Ascending aorta (tissue), 2 donors: Measurements from ENCODE around the gene EIF4E1B. TPM values are rescaled to one million over a fixed set of nuclear protein-coding genes. Genes with fewer than 3 reads are reported as not detected.

Source experiments
- DNase-seq, 2 donors: peaks; one replicate each; pipeline ENCODE4 v3.0.0-alpha.2; 2019; ENCODE audit warnings: low spot score in 2 of 2
- H3K27ac ChIP-seq, 2 donors: fragments of 200-600 bp; sonication (generic); one replicate each; pipeline ENCODE4 v1.5.1; 2016 to 2017; ENCODE audit warnings: mild to moderate bottlenecking in 1 of 2
- H3K27me3 ChIP-seq: fragments of 200-600 bp; sonication (generic); one replicate; pipeline ENCODE4 v1.5.1; 2017
- H3K36me3 ChIP-seq, 2 donors: fragments of 200-600 bp; sonication (generic); one replicate each; pipeline ENCODE4 v1.5.1; 2016
- H3K4me1 ChIP-seq, 2 donors: fragments of 200-600 bp; sonication (generic); one replicate each; pipeline ENCODE4 v1.5.1; 2016 to 2017; ENCODE audit warnings: mild to moderate bottlenecking in 1 of 2
- H3K4me3 ChIP-seq, 2 donors: fragments of 200-600 bp; sonication (generic); one replicate each; pipeline ENCODE4 v1.5.1; 2016 to 2017; ENCODE audit warnings: mild to moderate bottlenecking in 1 of 2
- H3K9me3 ChIP-seq, 2 donors: fragments of 200-600 bp; sonication (generic); one replicate each; pipeline ENCODE4 v1.5.1; 2016
- CTCF ChIP-seq, 3 experiments: fragments of 200-600 bp in 2 of 3; fragments of 450-650 bp in 1 of 3; sonication (generic) in 2 of 3; IDR thresholded peaks; one replicate each; pipeline ENCODE4 v1.5.1; 2016 to 2019; ENCODE audit warnings: antibody characterized with exemption in 3 of 3, mild to moderate bottlenecking in 1 of 3, moderate library complexity in 1 of 3
- intact Hi-C: fragments of 100-400 bp; cut with DNase I; formaldehyde crosslinking; loops from one replicate; pipeline ENCODE4 v1.15.1; 2023
- total RNA-seq: library from RNA; depleted of rRNA; stranded (reverse); fragments of >200 nt; gene quantifications from one replicate; pipeline ENCODE4 v1.1.0, GENCODE V29; 2016

Gene EIF4E1B
- total RNA-seq, 1 donor from 2014 or later, result not detected

DNA sequence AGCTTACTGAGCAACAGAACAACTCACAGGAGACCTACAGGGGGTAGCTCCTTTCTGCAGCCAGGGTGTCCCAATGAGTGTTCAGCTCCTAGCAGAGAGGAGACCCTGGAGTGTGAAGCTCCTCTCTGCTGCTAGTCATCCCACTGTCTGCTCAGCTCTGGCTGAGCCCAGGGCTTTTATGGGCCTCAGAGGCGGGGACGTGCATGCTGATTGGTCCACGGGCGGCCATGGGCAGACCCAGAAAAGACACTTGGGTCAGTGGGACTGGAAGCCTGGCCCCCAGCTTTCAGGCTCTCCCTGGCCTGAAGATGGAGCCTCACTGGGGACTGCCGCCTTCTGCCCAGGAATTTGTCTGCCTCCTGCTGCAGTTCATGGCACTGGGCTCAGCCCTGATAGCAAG is 57.4 kb downstream of the EIF4E1B start:
- Histone ChIP-seq H3K27me3 (no peaks in the 10 kb centered on the region), H3K27ac (no peak overlapping the region), H3K36me3 (no peaks in the 10 kb centered on the region), H3K9me3 (no peaks in the 10 kb centered on the region), H3K4me3 (no peak overlapping the region), H3K4me1 (no peaks in the 10 kb centered on the region)
- TF ChIP-seq CTCF (IDR thresholded peaks at IDR 0.05), result no peak
- intact Hi-C loops, result no loop called here
- DNase-seq, result no peak

GRCh38 chr5:176690911-176691310 is 60.4 kb downstream of the EIF4E1B start:
- Histone ChIP-seq H3K27ac (no peak overlapping the region), H3K27me3 (no peaks in the 10 kb centered on the region), H3K9me3 (no peaks in the 10 kb centered on the region), H3K4me1 (no peaks in the 10 kb centered on the region), H3K36me3 (no peaks in the 10 kb centered on the region), H3K4me3 (no peak overlapping the region)
- intact Hi-C loops, result no loop called here
- DNase-seq, result no peak
- no peak for TF ChIP-seq CTCF (IDR thresholded peaks at IDR 0.05)

DNA sequence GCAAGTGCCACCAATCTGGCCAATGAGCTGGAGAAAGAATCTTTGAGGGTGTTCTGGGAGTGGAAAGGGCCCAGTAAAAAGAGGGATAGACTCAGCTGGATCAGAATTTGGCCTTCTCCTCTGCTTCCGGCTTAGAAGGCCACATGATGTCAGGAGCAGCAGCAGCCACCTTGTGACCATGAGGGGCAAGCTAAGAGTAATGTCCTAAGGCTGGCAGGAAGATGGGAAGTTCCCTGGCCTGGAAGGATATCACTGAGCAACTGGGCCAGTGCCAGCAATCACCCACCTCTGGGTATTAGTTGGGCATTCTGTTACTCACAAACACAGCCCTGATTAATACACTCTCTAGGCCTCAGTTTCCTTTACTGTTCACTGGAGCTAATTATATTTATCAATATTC is 61.0 kb downstream of the EIF4E1B start:
- Histone ChIP-seq H3K27ac (no peak overlapping the region), H3K27me3 (no peaks in the 10 kb centered on the region), H3K36me3 (no peaks in the 10 kb centered on the region), H3K9me3 (no peaks in the 10 kb centered on the region), H3K4me1 (no peaks in the 10 kb centered on the region), H3K4me3 (no peak overlapping the region)
- intact Hi-C loops, result no loop called here
- TF ChIP-seq CTCF (IDR thresholded peaks at IDR 0.05), result no peak
- no peak for DNase-seq

DNA sequence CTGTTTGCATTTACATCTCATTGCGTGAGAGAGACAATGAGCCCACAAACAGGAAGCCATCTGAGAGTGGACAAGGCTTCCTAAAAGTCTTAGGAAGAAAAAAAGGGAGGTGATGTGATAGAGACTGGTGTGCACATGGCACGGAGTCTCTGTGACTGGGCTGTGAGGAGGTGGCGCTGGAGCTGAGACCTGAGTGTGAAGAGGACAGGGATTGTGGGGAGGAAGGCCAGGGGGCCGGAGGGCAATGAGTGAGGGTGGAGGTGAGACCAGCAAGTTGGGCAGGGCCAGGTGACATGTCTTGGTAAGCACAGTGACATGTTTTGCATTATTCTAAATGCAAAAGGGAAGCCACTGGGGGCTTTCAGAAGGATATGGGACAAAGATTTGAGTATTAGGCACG is 61.9 kb downstream of the EIF4E1B start:
- no peak overlapping the region for H3K27ac ChIP-seq
- no peaks in the 10 kb centered on the region for H3K36me3 ChIP-seq
- DNase-seq, result no peak
- H3K4me1 ChIP-seq, result no peaks in the 10 kb centered on the region
- no peaks in the 10 kb centered on the region for H3K9me3 ChIP-seq
- no peaks in the 10 kb centered on the region for H3K27me3 ChIP-seq
- intact Hi-C loops, result no loop called here
- no peak for TF ChIP-seq CTCF (IDR thresholded peaks at IDR 0.05)
- no peak overlapping the region for H3K4me3 ChIP-seq

GRCh38 chr5:176692839-176693476 is 62.5 kb downstream of the EIF4E1B start:
- no peaks in the 10 kb centered on the region for H3K9me3 ChIP-seq
- H3K27ac ChIP-seq, result no peak overlapping the region
- H3K4me1 ChIP-seq, result no peaks in the 10 kb centered on the region
- intact Hi-C loops, result no loop called here
- DNase-seq, result no peak
- no peaks in the 10 kb centered on the region for H3K36me3 ChIP-seq
- no peaks in the 10 kb centered on the region for H3K27me3 ChIP-seq
- no peak overlapping the region for H3K4me3 ChIP-seq
- no peak for TF ChIP-seq CTCF (IDR thresholded peaks at IDR 0.05)

GRCh38 chr5:176693477-176693851 is 63.0 kb downstream of the EIF4E1B start:
- Histone ChIP-seq H3K36me3 (no peaks in the 10 kb centered on the region), H3K4me1 (no peaks in the 10 kb centered on the region), H3K27ac (no peak overlapping the region), H3K4me3 (no peak overlapping the region), H3K27me3 (no peaks in the 10 kb centered on the region), H3K9me3 (no peaks in the 10 kb centered on the region)
- intact Hi-C loops, result no loop called here
- no peak for DNase-seq
- TF ChIP-seq CTCF (IDR thresholded peaks at IDR 0.05), result no peak
